Stimulated activated CD4-positive, alpha-beta T cell treated with anti-CD3 and anti-CD28 coated beads, Interleukin-1b, Interleukin-23, amount 100 ng/mL, for 1 hour (primary cell): Measurements from ENCODE around the gene CAMSAP3.
A peak's percentile ranks its signal among the peaks of the same experiment; 100 is the strongest.
"Not testable (repeated sequence)": the region's sequence is repeated elsewhere in the genome, so short reads cannot be mapped to it uniquely, and the experiment has no call there.

Source experiments
- DNase-seq, 2 donors: peaks; one replicate each; pipeline ENCODE4 v3.0.0-alpha.2; 2020; ENCODE audit warnings: low read depth in 2 of 2

The CAMSAP3 gene

DNA sequence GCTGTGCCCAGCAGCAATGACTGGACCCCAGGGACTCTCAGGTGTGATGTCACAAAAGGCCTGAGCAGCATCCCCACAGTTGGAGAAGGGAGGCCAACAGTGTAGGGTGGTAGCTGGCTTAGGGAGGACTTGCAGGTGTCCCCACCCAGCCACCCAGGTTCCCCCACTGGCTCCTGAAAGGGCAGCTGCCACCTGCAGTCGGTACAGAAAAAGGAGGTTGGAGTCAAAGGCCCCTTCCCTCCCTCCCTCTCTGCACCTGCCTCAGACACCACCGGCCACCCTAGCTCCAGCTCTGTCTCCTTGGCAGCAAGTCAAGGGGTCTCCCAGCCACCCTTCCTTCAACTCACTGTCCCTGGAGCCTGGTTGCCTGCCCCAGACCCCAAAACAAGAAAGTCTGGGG is 38.0 kb downstream of the CAMSAP3 start, which contains the start of gene PCP2:
PCP2 (minus strand) TSS at position 22 of the 400 bp plus-strand sequence. CDS start 262 bp downstream, outside the sequence.
- no peak for DNase-seq

DNA sequence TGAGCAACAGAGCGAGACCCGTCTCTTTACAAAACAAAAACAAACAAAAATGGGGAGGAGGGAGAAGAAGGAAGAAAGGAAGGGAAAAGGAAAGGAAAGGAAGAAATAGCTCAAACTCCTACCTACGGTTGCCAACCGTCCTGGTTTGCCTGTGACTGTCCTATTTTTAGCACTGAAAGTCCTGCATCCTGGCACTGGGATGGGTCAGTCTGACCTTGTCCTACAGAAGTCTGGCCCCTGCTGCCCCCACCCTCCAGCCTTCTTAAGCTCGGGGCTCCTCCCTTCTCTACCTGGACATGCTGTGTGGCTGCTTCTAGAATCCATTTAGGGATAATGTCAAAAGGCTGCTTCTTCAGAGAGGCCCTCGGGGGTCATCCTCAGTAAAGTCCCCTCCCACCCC is 40.0 kb downstream of the CAMSAP3 start:
- no peak for DNase-seq

DNA sequence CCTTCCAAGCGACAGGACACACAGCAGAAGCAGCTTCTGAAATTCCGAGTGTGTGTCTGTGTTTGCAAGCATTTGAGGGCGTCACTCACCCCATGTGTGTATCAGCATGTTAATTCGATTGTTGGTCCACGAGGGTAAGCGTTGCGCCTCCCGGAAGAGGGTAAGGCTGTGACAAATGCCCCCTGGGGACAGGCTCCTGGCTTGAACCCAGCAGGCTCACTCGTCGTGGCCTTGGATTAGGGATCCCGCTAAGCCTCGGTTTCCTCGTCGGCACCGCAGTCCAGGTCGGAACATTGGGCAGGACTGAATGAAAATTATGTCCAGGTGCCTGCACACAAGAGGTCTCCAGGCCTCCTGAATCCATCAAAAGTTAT is 40.6 kb downstream of the CAMSAP3 start:
- no peak for DNase-seq

GRCh38 chr19:7636691-7637373 is 41.2 kb downstream of the CAMSAP3 start, which contains the start of gene STXBP2:
STXBP2 (plus strand) TSS chr19:7637110; CDS start chr19:7637150, 40 bp downstream.
- peak; percentile 93 to 95 for DNase-seq

DNA sequence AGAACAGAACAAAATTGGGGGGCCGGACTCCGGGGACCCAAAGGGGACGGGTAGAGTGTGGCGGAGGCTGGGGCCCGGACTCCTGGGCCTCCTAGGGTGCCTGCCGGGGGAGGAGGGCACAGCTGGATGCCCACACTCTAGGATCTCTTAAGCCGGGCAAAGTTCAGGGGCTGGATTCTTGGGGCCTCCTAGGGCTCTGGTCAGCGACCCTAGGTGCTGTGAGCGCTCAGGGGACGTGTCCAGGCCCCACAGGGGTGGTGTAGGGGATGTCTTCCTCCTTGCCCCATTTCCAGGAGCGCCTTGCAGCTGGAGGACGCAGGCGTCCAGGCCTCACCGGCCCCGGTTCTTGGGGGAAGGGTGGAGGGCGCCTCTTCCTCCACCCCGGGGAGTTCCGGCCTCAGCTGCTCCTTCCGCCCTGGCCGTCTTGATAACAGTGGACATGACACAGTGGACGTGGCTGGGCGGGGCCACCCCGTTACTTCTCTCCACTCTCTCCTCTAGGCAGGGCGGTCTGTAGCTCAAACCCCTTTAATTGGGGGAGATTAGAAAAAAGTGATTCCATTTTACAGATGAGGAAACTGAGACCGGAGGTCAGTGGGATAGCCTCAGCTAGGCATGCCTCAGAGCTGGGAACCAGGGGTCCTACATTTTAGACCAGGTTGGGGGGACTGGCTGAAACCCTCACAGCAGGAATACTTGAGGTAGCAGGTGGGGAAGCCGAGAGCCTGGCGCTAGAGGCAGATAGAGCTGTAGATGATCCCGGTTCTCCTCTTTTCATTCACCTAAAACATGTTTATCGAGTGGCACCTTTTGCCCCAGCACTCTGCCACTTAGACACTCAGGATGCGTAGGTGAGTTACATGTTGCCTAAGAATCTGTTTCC is 42.0 kb downstream of the CAMSAP3 start:
- DNase-seq = no peak

DNA sequence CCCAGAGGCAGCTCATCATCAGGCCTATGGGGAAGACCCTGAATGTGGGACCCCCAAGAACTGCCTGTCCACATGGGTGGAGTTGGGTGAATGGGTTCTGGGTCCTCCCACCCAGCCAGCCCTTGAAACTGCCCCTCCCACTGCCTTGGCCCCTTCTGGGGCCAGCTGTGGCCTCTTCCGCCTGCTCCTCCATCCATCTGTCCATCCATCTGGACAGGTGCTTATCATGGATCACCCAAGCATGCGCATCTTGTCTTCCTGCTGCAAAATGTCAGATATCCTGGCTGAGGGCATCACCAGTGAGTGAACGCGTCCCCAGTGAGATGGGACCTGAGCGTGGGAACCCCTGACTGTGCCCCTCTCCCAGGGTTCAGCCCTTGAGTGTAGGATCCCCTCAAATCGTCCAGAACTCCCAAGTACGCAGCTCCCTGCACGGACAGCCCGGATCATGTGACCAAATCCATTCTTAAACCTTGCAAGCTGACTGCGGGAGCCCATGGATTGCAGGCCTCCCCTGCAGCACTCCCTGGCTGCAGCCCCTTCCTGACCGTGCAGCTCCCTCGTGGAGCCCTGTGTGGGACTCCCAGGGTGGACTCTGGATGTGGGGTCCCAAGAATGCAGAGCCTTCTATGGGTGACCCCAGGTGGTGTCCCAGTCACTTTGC is 43.3 kb downstream of the CAMSAP3 start:
- no peak for DNase-seq

DNA sequence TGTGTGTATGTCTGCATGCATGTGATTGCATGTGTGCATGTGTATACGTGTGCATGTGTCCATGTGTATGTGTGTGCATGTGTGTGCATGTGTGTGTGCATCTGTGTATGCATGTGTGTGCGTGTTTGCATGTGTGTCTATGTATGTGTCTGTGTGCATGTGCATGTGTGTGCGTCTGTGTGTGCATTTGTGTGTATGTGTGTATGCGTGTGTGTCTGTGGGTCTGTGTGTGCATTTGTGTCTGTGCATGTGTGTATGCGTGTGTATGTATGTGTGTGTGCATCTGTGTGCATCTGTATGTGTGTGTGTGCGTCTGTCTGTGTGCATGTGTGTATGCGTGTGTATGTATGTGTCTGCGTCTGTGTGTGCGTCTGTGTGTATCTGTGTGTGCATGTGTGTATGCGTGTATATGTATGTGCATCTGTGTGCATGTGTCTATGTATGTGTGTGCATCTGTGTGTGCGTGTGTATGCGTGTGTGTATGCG is 44.2 kb downstream of the CAMSAP3 start:
- no peak for DNase-seq

DNA sequence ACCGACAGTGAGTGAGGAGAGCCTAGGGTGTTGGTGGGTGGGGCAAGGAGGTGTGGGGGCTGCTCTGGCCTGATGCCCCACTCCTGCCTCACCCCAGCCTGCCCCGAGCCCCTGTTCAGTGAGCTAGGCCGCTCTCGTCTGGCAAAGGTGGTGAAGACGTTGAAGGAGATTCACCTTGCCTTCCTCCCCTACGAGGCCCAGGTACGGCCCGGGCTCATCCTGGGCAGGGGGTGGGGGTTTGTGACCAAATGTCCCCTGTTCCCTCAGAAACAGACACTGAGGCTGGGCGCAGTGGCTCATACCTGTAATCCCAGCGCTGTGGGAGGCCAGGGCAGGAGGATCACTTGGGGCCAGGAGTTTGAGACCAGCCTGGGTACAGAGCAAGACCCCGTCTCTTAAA is 45.1 kb downstream of the CAMSAP3 start:
- DNase-seq = no peak

GRCh38 chr19:7641290-7642276 is 45.9 kb downstream of the CAMSAP3 start:
- DNase-seq = no peak

GRCh38 chr19:7642295-7643030 is 46.8 kb downstream of the CAMSAP3 start:
- no peak for DNase-seq

- DNase-seq = no peak
These were observed 47.4 kb downstream of the CAMSAP3 start for GRCh38 chr19:7643031-7643415.

DNA sequence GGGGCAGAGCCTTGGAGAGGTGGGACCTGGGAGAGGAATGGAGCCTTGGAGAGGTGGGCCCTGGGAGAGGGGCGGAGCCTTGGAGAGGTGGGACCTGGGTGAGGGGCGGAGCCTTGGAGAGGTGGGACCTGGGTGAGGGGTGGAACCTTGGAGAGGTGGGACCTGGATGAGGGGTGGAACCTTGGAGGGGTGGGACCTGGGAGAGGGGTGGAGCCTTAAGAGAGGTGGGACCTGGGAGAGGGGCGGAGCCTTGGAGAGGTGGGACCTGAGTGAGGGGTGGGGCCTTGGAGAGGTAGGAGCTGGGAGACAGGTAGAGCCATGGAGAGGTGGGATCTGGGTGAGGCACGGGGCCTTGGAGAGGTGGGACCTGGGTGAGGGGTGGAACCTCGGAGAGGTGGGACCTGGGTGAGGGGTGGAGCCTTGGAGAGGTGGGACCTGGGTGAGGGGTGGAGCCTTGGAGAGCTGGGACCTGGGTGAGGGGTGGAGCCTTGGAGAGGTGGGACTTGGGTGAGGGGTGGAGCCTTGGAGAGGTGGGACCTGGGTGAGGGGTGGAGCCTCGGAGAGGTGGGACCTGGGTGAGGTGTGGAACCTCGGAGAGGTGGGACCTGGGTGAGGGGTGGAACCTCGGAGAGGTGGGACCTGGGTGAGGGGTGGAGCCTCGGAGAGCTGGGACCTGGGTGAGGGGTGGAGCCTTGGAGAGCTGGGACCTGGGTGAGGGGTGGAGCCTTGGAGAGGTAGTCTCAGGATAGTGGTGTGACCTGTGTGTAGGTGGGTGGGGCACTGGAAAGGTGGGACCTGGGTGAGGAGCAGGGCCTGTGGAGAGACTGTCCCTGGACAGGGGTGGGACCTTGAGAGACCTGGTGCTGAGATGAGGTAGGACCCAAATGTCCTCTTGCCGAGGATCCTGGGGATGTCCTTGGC is 48.2 kb downstream of the CAMSAP3 start:
- not testable (repeated sequence) for DNase-seq

GRCh38 chr19:7644550-7644877 is 48.9 kb downstream of the CAMSAP3 start:
- DNase-seq = no peak

DNA sequence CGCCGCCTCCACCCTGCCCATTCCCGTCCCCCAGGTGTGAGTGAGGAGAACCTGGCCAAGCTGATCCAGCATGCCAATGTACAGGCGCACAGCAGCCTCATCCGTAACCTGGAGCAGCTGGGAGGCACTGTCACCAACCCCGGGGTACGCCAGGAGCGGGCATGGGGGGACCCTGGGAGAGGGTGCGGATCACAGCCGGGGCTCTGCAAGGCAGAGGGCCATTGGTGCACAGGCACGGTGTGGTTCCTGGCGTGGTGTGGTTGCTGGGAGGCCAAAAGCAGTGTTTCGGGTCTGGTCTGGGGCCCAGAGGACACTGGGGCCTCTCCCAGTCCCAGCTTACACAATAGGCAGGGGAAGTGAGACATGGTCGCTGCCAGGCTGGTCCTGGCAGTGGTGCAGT is 49.5 kb downstream of the CAMSAP3 start:
- no peak for DNase-seq

DNA sequence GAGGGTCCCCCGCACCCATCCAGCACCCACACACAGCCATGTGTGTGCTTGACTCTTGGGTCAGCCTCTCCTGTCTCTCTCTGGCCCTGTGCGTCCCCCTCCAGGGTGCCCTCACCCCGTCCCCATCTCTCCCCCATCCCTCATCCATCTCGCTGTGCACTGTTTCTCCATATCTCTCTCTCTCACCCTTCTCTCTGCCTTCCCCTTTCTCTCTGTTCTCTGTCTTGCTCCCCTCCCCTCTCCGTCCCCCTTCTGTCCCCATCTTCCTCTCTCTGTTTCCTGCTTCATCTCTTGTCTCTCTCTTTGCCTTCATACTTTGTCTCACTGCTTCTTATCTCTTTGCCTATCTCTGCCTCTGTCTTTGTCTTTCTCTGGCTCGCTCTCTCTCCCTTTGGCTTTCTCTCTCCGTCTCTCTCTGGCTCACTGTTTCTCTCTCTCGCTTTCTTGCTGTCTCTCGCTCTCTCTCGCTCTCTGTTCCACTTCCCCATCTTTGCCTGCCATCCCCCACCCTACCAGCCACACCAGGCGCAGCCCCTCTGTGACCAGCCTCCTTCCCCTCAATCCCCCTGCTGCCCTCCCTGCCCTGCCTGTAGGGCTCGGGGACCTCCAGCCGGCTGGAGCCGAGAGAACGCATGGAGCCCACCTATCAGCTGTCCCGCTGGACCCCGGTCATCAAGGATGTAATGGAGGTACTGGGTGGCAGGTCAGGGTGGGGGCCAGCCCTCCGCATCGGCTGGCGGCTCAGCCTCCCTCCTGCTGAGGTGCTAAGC is 50.2 kb downstream of the CAMSAP3 start:
- DNase-seq = no peak

- no peak for DNase-seq
These were observed 50.7 kb downstream of the CAMSAP3 start for GRCh38 chr19:7646426-7646700.

DNA sequence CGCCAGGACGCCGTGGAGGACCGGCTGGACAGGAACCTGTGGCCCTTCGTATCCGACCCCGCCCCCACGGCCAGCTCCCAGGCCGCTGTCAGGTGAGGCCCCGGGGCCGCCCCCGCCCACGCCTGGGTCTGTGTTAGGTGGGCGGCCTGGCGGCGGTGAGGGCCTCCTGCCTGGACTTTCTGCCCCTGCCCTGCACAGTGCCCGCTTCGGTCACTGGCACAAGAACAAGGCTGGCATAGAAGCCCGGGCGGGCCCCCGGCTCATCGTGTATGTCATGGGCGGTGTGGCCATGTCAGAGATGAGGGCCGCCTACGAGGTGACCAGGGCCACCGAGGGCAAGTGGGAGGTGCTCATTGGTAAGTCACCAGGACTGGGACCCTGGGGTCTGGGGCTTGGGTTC is 51.5 kb downstream of the CAMSAP3 start:
- DNase-seq = no peak

DNA sequence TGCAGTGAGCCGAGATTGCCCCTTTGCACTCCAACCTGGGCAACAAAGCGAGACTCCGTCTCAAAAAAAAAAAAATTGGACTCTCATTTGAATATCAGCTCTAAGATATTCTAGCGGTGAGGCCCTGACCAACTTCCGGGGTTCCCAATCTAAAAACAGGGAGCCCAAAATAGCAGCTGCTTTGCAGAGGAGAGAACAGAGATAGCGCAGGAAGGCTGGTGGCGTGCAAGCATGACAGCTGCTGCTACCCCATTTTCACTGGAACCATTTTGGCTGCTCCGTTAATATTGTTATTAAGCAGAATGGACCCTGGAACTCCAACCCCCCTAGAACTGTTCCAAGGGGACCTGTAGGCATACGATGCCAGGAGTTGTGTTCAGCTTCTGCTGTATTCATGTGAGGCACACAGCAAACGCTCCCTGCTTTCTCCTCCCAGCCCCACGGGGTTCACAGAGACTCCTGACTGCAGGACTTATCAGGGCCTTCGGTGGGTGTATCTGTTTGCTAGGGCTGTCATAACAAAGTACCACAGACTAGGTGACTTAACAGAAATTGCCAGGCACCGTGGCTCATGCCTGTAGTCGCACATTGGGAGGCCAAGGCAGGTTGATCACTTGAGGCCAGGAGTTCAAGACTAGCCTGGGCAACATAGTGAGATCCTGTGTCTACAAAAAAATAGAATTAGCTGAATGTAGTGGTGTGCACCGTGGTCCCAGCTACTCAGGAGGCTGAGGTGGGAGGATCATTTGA is 52.8 kb downstream of the CAMSAP3 start:
- DNase-seq = no peak
